Neural cell (in vitro differentiated cells): Measurements from ENCODE around the gene SPOCK1. TPM values are rescaled to one million over a fixed set of nuclear protein-coding genes. Genes with fewer than 3 reads are reported as not detected.

Experiments
- H2AFZ ChIP-seq: fragments of 200-600, 300-800 bp; sonication (generic), shearing (Covaris generic); 2 replicates; pipeline ENCODE4 v1.6.0; 2014; ENCODE audit warnings: low read depth, mild to moderate bottlenecking, antibody characterized with exemption, low read length, moderate library complexity
- H3F3A ChIP-seq: fragments of 200-600 bp; shearing (Covaris generic); 2 replicates; pipeline ENCODE4 v1.6.1; 2016; ENCODE audit warnings: mild to moderate bottlenecking, moderate library complexity, mixed read lengths, antibody characterized with exemption, low read length; ENCODE audit not compliant: insufficient read depth, poor library complexity, severe bottlenecking
- H3K27ac ChIP-seq: fragments of 200-600, 300-800 bp; sonication (generic), shearing (Covaris generic); 2 replicates; pipeline ENCODE4 v1.5.1; 2014; ENCODE audit warnings: mild to moderate bottlenecking, low read length, moderate library complexity
- H3K27me3 ChIP-seq: fragments of 300-800, 200-600 bp; sonication (generic), shearing (Covaris generic); 2 replicates; pipeline ENCODE4 v1.6.0; 2014; ENCODE audit warnings: mild to moderate bottlenecking, low read depth, low read length, moderate library complexity; ENCODE audit not compliant: insufficient read depth
- H3K36me3 ChIP-seq: fragments of 300-800, 200-600 bp; sonication (generic), shearing (Covaris generic); 2 replicates; pipeline ENCODE4 v1.5.1; 2014; ENCODE audit warnings: mild to moderate bottlenecking, antibody characterized with exemption, low read length, moderate library complexity; ENCODE audit not compliant: insufficient read depth
- H3K4me2 ChIP-seq: fragments of 300-800, 200-600 bp; sonication (generic), shearing (Covaris generic); 2 replicates; pipeline ENCODE4 v1.6.0; 2014; ENCODE audit warnings: mild to moderate bottlenecking, low read length
- H3K4me3 ChIP-seq: fragments of 300-800, 200-600 bp; sonication (generic), shearing (Covaris generic); 2 replicates; pipeline ENCODE4 v1.5.1; 2014; ENCODE audit warnings: mild to moderate bottlenecking, low read length, moderate library complexity
- H3K79me2 ChIP-seq: fragments of 200-600 bp; shearing (Covaris generic); replicated peaks from 2 replicates; pipeline ENCODE4 v1.6.0; 2014; ENCODE audit warnings: mild to moderate bottlenecking, low read length, moderate library complexity; ENCODE audit not compliant: insufficient read depth
- H3K9ac ChIP-seq: fragments of 300-800, 200-600 bp; sonication (generic), shearing (Covaris generic); 2 replicates; pipeline ENCODE4 v1.6.1; 2016; ENCODE audit warnings: mild to moderate bottlenecking, low read length, mixed read lengths
- H3K9me2 ChIP-seq: fragments of 200-600 bp; shearing (Covaris generic); 2 replicates; pipeline ENCODE4 v1.6.1; 2016; ENCODE audit warnings: mild to moderate bottlenecking, low read length, mixed read lengths; ENCODE audit not compliant: insufficient read depth
- H3K9me3 ChIP-seq: fragments of 200-600, 300-800 bp; sonication (generic), shearing (Covaris generic); 2 replicates; pipeline ENCODE4 v1.6.1; 2016; ENCODE audit warnings: mild to moderate bottlenecking, mixed run types, low read length, moderate library complexity, mixed read lengths
- H4K20me1 ChIP-seq: fragments of 200-600 bp; shearing (Covaris generic); 2 replicates; pipeline ENCODE4 v1.6.1; 2016; ENCODE audit warnings: mild to moderate bottlenecking, mixed run types; ENCODE audit not compliant: insufficient read depth
- CTCF ChIP-seq: fragments of 450-650 bp; IDR thresholded peaks from 2 replicates; pipeline ENCODE4 v1.5.1; 2014; ENCODE audit warnings: antibody characterized with exemption, mild to moderate bottlenecking, moderate library complexity; ENCODE audit not compliant: poor library complexity, severe bottlenecking
- EP300 ChIP-seq: fragments of 450-650 bp; conservative IDR thresholded peaks from 2 replicates; pipeline ENCODE4 v1.6.1; 2014; ENCODE audit warnings: antibody characterized with exemption, mild to moderate bottlenecking, moderate library complexity; ENCODE audit not compliant: poor library complexity, severe bottlenecking
- EZH2 ChIP-seq: fragments of 200-600, 300-800 bp; shearing (Covaris generic), sonication (generic); IDR thresholded peaks from 2 replicates; pipeline ENCODE4 v1.6.1; 2014; ENCODE audit warnings: antibody characterized with exemption, low read length, borderline replicate concordance, mild to moderate bottlenecking; ENCODE audit not compliant: insufficient read depth, poor library complexity, severe bottlenecking
- MXI1 ChIP-seq: fragments of 450-650 bp; conservative IDR thresholded peaks from 2 replicates; pipeline ENCODE4 v1.6.1; 2014; ENCODE audit warnings: antibody characterized with exemption, mild to moderate bottlenecking; ENCODE audit not compliant: poor library complexity, severe bottlenecking
- POLR2AphosphoS5 ChIP-seq: IDR thresholded peaks from 2 replicates; pipeline ENCODE4 v1.6.1; 2012
- RAD21 ChIP-seq: fragments of 450-650 bp; conservative IDR thresholded peaks from 2 replicates; pipeline ENCODE4 v1.6.1; 2014; ENCODE audit warnings: antibody characterized with exemption, mild to moderate bottlenecking, moderate library complexity
- REST ChIP-seq: IDR thresholded peaks from 2 replicates; pipeline ENCODE4 v1.6.1; 2012; ENCODE audit warnings: borderline replicate concordance
- SMC3 ChIP-seq: fragments of 450-650 bp; conservative IDR thresholded peaks from 2 replicates; pipeline ENCODE4 v1.6.1; 2014; ENCODE audit warnings: antibody characterized with exemption, mild to moderate bottlenecking, moderate library complexity; ENCODE audit not compliant: poor library complexity
- TAF1 ChIP-seq: IDR thresholded peaks from 2 replicates; pipeline ENCODE4 v1.6.1; 2012; ENCODE audit warnings: low read depth
- polyA plus RNA-seq: library from polyadenylated mRNA; depleted of rRNA; stranded (reverse); fragments of >200 nt; gene quantifications from 2 replicates; pipeline ENCODE4 v1.2.3, GENCODE V29; 2014

The SPOCK1 gene
- polyA plus RNA-seq, 1 donor from 2014 or later: 33.6 TPM

- Histone ChIP-seq H3K4me2 (no peak overlapping the region), H3K9me3 (no peaks in the 10 kb centered on the region), H3K27me3 (no peaks in the 10 kb centered on the region), H3F3A (no peaks in the 10 kb centered on the region), H3K36me3 (no peaks in the 10 kb centered on the region), H3K27ac (no peak overlapping the region), H4K20me1 (no peaks in the 10 kb centered on the region), H3K9ac (no peak overlapping the region), H3K79me2 (no peaks in the 10 kb centered on the region), H3K4me3 (no peak overlapping the region), H3K9me2 (no peaks in the 10 kb centered on the region), H2AFZ (no peak overlapping the region)
- no peak for TF ChIP-seq RAD21
- TF ChIP-seq SMC3: no peak
- no peak for TF ChIP-seq POLR2AphosphoS5
- TF ChIP-seq EP300: no peak
- TF ChIP-seq EZH2: no peak
- no peak for TF ChIP-seq MXI1
- no peak for TF ChIP-seq REST
- no peak for TF ChIP-seq TAF1
- no peak for TF ChIP-seq CTCF
Measured at GRCh38 chr5:137207023-137207760, 291.9 kb downstream of the SPOCK1 start.

DNA sequence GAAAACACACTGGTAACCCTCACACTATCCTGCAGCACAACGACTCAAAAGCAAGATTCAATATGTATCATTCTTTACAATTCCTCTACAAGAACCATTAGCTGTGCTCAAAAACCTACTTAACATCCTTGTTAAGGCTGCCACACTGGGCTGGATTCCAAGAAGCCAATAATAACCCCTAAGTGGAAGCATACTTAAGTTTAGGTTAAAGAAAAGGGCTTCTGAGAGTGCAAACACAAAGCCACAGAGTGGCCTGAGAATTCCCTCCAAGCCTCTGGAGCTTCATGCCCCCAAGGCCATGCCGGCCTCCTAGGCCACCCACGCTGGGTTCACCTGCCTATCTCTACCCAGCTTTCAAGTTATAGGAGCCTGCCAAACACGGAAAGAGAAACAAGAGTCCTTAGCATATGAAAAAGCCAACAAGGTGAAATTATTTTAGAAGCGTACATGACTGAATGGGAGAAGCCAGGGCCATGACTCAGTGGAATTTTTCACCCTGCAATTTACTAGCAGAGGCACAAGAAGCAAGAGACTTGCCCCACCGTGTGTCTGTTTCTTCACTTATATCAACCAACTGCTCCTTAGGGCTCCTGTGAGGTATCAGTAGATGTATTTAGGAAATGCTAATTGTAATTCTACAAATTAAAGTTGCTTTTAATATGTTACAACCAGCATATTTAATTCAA is 293.0 kb downstream of the SPOCK1 start:
- no peak overlapping the region for H3K27ac ChIP-seq
- H3K27me3 ChIP-seq: no peaks in the 10 kb centered on the region
- TF ChIP-seq SMC3: no peak
- TF ChIP-seq RAD21: no peak
- TF ChIP-seq REST: no peak
- no peak for TF ChIP-seq CTCF
- no peak for TF ChIP-seq MXI1
- TF ChIP-seq EZH2: no peak
- TF ChIP-seq EP300: no peak
- TF ChIP-seq POLR2AphosphoS5: no peak
- H3K4me3 ChIP-seq: no peak overlapping the region
- no peak overlapping the region for H3K9ac ChIP-seq
- no peaks in the 10 kb centered on the region for H3K9me3 ChIP-seq
- H3K4me2 ChIP-seq: no peak overlapping the region
- no peaks in the 10 kb centered on the region for H4K20me1 ChIP-seq
- H2AFZ ChIP-seq: no peak overlapping the region
- H3F3A ChIP-seq: no peaks in the 10 kb centered on the region
- H3K79me2 ChIP-seq: no peaks in the 10 kb centered on the region
- H3K9me2 ChIP-seq: no peaks in the 10 kb centered on the region
- H3K36me3 ChIP-seq: no peaks in the 10 kb centered on the region
